GM13976 (cell line): Measurements from ENCODE around the gene ZNF574.

Experiments used
- DNase-seq: peaks from one replicate; pipeline ENCODE4 v3.0.0; 2012; ENCODE audit warnings: low spot score
- CTCF ChIP-seq: IDR thresholded peaks from 2 replicates; pipeline ENCODE4 v1.5.1; 2012; ENCODE audit warnings: borderline replicate concordance, mild to moderate bottlenecking; ENCODE audit not compliant: insufficient read depth; ENCODE audit errors: extremely low read depth, missing control alignments, control extremely low read depth
- in situ Hi-C: fragments of 300-500 bp; cut with MboI; formaldehyde crosslinking; loops from one replicate; pipeline ENCODE4 v1.12.0; 2022; ENCODE audit warnings: low sequenced_read_pairs, mixed read lengths, inconsistent platforms; ENCODE audit not compliant: unreplicated experiment

The ZNF574 gene

GRCh38 chr19:42123765-42124164, 47.8 kb downstream of the ZNF574 start:
- in situ Hi-C loops, result no loop called here
- TF ChIP-seq CTCF, result no peak
- no peak for DNase-seq

- no peak for TF ChIP-seq CTCF
- DNase-seq, result no peak
- in situ Hi-C loops, result no loop called here
Measured at GRCh38 chr19:42124386-42124901, 48.5 kb downstream of the ZNF574 start.

- in situ Hi-C loops, result no loop called here
- no peak for TF ChIP-seq CTCF
- DNase-seq, result no peak
Measured at GRCh38 chr19:42125536-42125935, 49.6 kb downstream of the ZNF574 start.

- TF ChIP-seq CTCF, result no peak
- in situ Hi-C loops, result no loop called here
- peak; percentile 50 for DNase-seq
Measured at GRCh38 chr19:42126574-42126973, 50.6 kb downstream of the ZNF574 start.

- DNase-seq, result peak; percentile 85
- TF ChIP-seq CTCF, result no peak
- in situ Hi-C loops, result no loop called here
Measured at GRCh38 chr19:42129399-42130253, 53.7 kb downstream of the ZNF574 start.

GRCh38 chr19:42130254-42130573, 54.2 kb downstream of the ZNF574 start:
- no peak for DNase-seq
- TF ChIP-seq CTCF, result no peak
- in situ Hi-C loops, result no loop called here
